A549 (cell line): Measurements from ENCODE around the gene KDM8. TPM values are rescaled to one million over a fixed set of nuclear protein-coding genes. Genes with fewer than 3 reads are reported as not detected.
"Not testable (repeated sequence)": the region's sequence is repeated elsewhere in the genome, so short reads cannot be mapped to it uniquely, and the experiment has no call there.

ENCODE experiments used
- ATAC-seq, 2 experiments: fragments of 200-7000 bp in 1 of 2; fragments of >200 bp in 1 of 2; cut with Nextera tagmentation in 1 of 2; cut with Tn5 transposase in 1 of 2; 3 replicates each; pipeline versions ENCODE4 v1.8.0 to v1.9.1; 2018 to 2020; ENCODE audit warnings: mild to moderate bottlenecking in 1 of 2, moderate library complexity in 1 of 2
- CTCF ChIA-PET: fragments of 300-600 bp; sonication (Branson Sonifier 250); formaldehyde crosslinking; extraction: SDS; loops from one replicate; lab custom pipeline; 2021; ENCODE audit warnings: antibody characterized with exemption, inconsistent platforms; lab: Yijun Ruan, JAX
- POLR2A ChIA-PET: fragments of 350-600 bp; formaldehyde crosslinking; extraction: SDS; loops from one replicate; lab custom pipeline; 2021; ENCODE audit warnings: antibody characterized with exemption, inconsistent platforms; lab: Yijun Ruan, JAX
- DNase-seq, 2 experiments: peaks; one replicate each; pipeline versions ENCODE4 v3.0.0 to v3.0.0-alpha.2; 2011 to 2016; ENCODE audit warnings: low read depth in 1 of 2, low spot score in 1 of 2
- FAIRE-seq: peaks from 2 replicates; lab custom pipeline; 2011; peaks lifted over from hg19 to GRCh38; lab: Jason Lieb, UNC
- H3K27ac ChIP-seq, 2 experiments: fragments of >200 bp; sonication (Bioruptor Twin); formaldehyde crosslinking; 3 replicates each; pipeline ENCODE4 v1.5.1; 2016 to 2017
- H3K4me1 ChIP-seq: fragments of >200 bp; sonication (Bioruptor Twin); formaldehyde crosslinking; 3 replicates; pipeline ENCODE4 v1.6.1; 2016
- H3K4me2 ChIP-seq: fragments of >200 bp; sonication (Bioruptor Twin); formaldehyde crosslinking; 3 replicates; pipeline ENCODE4 v1.6.1; 2016
- H3K4me3 ChIP-seq: fragments of >200 bp; sonication (Bioruptor Twin); formaldehyde crosslinking; 3 replicates; pipeline ENCODE4 v1.5.1; 2016
- H3K9me3 ChIP-seq: fragments of >200 bp; sonication (Bioruptor Twin); formaldehyde crosslinking; 3 replicates; pipeline ENCODE4 v1.6.1; 2016
- BHLHE40 ChIP-seq: IDR thresholded peaks from 2 replicates; pipeline ENCODE4 v1.6.1; 2012; ENCODE audit warnings: low read depth, low read length, inconsistent platforms
- CBX2 ChIP-seq: fragments of 200-600 bp; sonication (generic); IDR thresholded peaks from 2 replicates; pipeline ENCODE4 v1.6.1; 2016; ENCODE audit warnings: low read depth, mild to moderate bottlenecking, borderline replicate concordance
- CBX8 ChIP-seq: fragments of 200-600 bp; sonication (generic); IDR thresholded peaks from 2 replicates; pipeline ENCODE4 v1.6.1; 2016
- CEBPB ChIP-seq, 2 experiments: fragments of >200 bp in 1 of 2; sonication (Bioruptor Twin) in 1 of 2; formaldehyde crosslinking in 1 of 2; IDR thresholded peaks; 2 replicates each; pipeline ENCODE4 v1.6.1; 2012 to 2016
- FOSB ChIP-seq: fragments of 250-450 bp; sonication (Bioruptor Pico); IDR thresholded peaks from 2 replicates; pipeline ENCODE4 v1.5.0; 2020; ENCODE audit warnings: mild to moderate bottlenecking, moderate library complexity
- FOSL2 ChIP-seq, 2 experiments: fragments of 450-650 bp in 1 of 2; fragments of >200 bp in 1 of 2; sonication (Bioruptor Twin) in 1 of 2; formaldehyde crosslinking; IDR thresholded peaks; 2 replicates each; pipeline versions ENCODE4 v1.5.0 to v1.6.1; 2016 to 2020; ENCODE audit warnings: mild to moderate bottlenecking in 1 of 2, moderate library complexity in 1 of 2
- FOXS1 ChIP-seq: fragments of 250-450 bp; sonication (Bioruptor Pico); IDR thresholded peaks from 2 replicates; pipeline ENCODE4 v1.5.0; 2020; ENCODE audit warnings: mild to moderate bottlenecking, moderate library complexity
- HEYL ChIP-seq: fragments of 250-450 bp; sonication (Bioruptor Pico); IDR thresholded peaks from 2 replicates; pipeline ENCODE4 v1.8.0; 2021; ENCODE audit warnings: mild to moderate bottlenecking, moderate library complexity
- KDM5A ChIP-seq: fragments of 200-600 bp; sonication (generic); IDR thresholded peaks from 2 replicates; pipeline ENCODE4 v1.6.1; 2016; ENCODE audit warnings: antibody characterized with exemption, mild to moderate bottlenecking
- MAFK ChIP-seq: fragments of 450-650 bp; IDR thresholded peaks from 2 replicates; pipeline ENCODE4 v1.6.1; 2014; ENCODE audit not compliant: partially characterized antibody
- MAX ChIP-seq: IDR thresholded peaks from 2 replicates; pipeline ENCODE4 v1.6.1; 2012
- NFE2L2 ChIP-seq: fragments of 150-350 bp; conservative IDR thresholded peaks from 2 replicates; pipeline ENCODE4 v1.6.1; 2014; ENCODE audit warnings: low read length
- NPAS2 ChIP-seq: fragments of 250-450 bp; sonication (Bioruptor Pico); IDR thresholded peaks from 2 replicates; pipeline ENCODE4 v1.8.0; 2022; ENCODE audit warnings: mild to moderate bottlenecking, moderate library complexity, borderline replicate concordance
- PHF8 ChIP-seq: fragments of 200-600 bp; sonication (generic); IDR thresholded peaks from 2 replicates; pipeline ENCODE4 v1.6.1; 2016; ENCODE audit warnings: low read depth, mild to moderate bottlenecking, antibody characterized with exemption, moderate library complexity, borderline replicate concordance
- RARB ChIP-seq: fragments of 250-450 bp; sonication (Bioruptor Pico); IDR thresholded peaks from 2 replicates; pipeline ENCODE4 v1.8.0; 2021; ENCODE audit warnings: mild to moderate bottlenecking, moderate library complexity
- USF2 ChIP-seq: fragments of 450-650 bp; IDR thresholded peaks from 2 replicates; pipeline ENCODE4 v1.6.1; 2014; ENCODE audit warnings: antibody characterized with exemption
- ZC3H11A ChIP-seq: fragments of 450-650 bp; IDR thresholded peaks from 2 replicates; pipeline ENCODE4 v1.6.1; 2014; ENCODE audit warnings: antibody characterized with exemption, mild to moderate bottlenecking
- ZSCAN20 ChIP-seq: fragments of 250-450 bp; sonication (Bioruptor Pico); IDR thresholded peaks from 2 replicates; pipeline ENCODE4 v1.8.0; 2022; ENCODE audit warnings: mild to moderate bottlenecking, moderate library complexity
- WGBS: methylation state at CpG from one replicate; pipeline ENCODE4 v1.1.6; 2017; ENCODE audit errors: missing lambda C conversion rate; 5-methylcytosine and 5-hydroxymethylcytosine counted together
- polyA plus RNA-seq, 4 experiments: library from polyadenylated mRNA; depleted of rRNA in 3 of 4; stranded (reverse); fragments of >200 nt; fragmentation: RNase III in 1 of 4; extraction: RNeasy Plus Mini Kit Qiagen cat#74134 plus additional on column Dnase treatment in 1 of 4; gene quantifications; 2 replicates in 3 of 4; 3 replicates in 1 of 4; pipeline ENCODE4 v1.2.3, GENCODE V29; 2011 to 2017
- TF ChIP-seq, protein P1 (sequence below): fragments of 200-600 bp; sonication (generic); IDR thresholded peaks from 2 replicates; pipeline ENCODE4 v1.6.1; 2016; ENCODE audit warnings: antibody characterized with exemption, mild to moderate bottlenecking, moderate library complexity
- TF ChIP-seq, protein P2 (sequence below): fragments of >200 bp; sonication (Bioruptor Twin); formaldehyde crosslinking; IDR thresholded peaks from 2 replicates; pipeline ENCODE4 v1.6.1; 2016

Gene KDM8
- polyA plus RNA-seq, 2 of the 4 experiments (the other 2 are of a cell fraction) = 1.6 to 2.3 TPM

DNA sequence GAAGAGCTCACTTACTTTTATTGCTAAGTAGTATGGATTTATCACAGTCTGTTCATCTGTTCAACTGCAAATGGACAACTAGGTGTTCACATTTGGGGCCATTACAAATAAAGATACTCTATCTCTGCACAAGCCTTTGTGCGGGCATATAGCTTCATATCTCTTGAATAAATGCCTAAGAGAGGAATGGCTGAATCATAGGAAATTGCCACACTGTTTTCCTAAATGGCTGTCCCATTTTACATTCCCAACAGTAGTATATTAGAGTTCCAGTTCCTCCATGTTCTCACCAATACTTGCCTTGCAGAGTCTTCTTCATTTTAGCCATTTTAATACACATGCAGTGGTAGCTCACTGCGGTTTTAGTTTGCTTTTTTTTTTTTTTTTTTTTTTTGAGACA lies 44.7 kb downstream of the KDM8 start:
- peaks cover 40% of the 10 kb centered on the region for H3K4me1 ChIP-seq
- no peak overlapping the region for H3K4me3 ChIP-seq
- ChIA-PET CTCF (interaction anchor here (2.1 to 6.2 kb wide), 2 partner anchors 13 to 120 kb away, joined by 7 to 45 read pairs; no protein-coding TSS in a partner anchor), POLR2A (no interaction called here)
- H3K9me3 ChIP-seq = no peaks in the 10 kb centered on the region
- no peak for FAIRE-seq
- no peak for ATAC-seq
- no peak overlapping the region for H3K27ac ChIP-seq
- DNase-seq = no peak
- WGBS = 94% methylated on average over 2 of the region's 2 CpGs
- H3K4me2 ChIP-seq = no peak overlapping the region
- TF ChIP-seq CBX8 (no peak), MAX (no peak), NFE2L2 (no peak), USF2 (no peak), NPAS2 (CRISPR knock-in tag) (no peak), PHF8 (no peak), ZC3H11A (no peak), CEBPB (IDR thresholded peaks at IDR 0.05) (no peak), CBX2 (no peak), ZSCAN20 (CRISPR knock-in tag) (no peak), MAFK (no peak), FOXS1 (CRISPR knock-in tag) (no peak), FOSB (no peak), BHLHE40 (no peak), FOSL2 (IDR thresholded peaks at IDR 0.05) (no peak), FOSL2 (CRISPR knock-in tag; IDR thresholded peaks at IDR 0.05) (no peak)
- TF ChIP-seq, protein P1, sequence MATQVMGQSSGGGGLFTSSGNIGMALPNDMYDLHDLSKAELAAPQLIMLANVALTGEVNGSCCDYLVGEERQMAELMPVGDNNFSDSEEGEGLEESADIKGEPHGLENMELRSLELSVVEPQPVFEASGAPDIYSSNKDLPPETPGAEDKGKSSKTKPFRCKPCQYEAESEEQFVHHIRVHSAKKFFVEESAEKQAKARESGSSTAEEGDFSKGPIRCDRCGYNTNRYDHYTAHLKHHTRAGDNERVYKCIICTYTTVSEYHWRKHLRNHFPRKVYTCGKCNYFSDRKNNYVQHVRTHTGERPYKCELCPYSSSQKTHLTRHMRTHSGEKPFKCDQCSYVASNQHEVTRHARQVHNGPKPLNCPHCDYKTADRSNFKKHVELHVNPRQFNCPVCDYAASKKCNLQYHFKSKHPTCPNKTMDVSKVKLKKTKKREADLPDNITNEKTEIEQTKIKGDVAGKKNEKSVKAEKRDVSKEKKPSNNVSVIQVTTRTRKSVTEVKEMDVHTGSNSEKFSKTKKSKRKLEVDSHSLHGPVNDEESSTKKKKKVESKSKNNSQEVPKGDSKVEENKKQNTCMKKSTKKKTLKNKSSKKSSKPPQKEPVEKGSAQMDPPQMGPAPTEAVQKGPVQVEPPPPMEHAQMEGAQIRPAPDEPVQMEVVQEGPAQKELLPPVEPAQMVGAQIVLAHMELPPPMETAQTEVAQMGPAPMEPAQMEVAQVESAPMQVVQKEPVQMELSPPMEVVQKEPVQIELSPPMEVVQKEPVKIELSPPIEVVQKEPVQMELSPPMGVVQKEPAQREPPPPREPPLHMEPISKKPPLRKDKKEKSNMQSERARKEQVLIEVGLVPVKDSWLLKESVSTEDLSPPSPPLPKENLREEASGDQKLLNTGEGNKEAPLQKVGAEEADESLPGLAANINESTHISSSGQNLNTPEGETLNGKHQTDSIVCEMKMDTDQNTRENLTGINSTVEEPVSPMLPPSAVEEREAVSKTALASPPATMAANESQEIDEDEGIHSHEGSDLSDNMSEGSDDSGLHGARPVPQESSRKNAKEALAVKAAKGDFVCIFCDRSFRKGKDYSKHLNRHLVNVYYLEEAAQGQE = no peak
- TF ChIP-seq, protein P2, sequence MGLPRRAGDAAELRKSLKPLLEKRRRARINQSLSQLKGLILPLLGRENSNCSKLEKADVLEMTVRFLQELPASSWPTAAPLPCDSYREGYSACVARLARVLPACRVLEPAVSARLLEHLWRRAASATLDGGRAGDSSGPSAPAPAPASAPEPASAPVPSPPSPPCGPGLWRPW = no peak

GRCh38 chr16:27248886-27249285 lies 45.6 kb downstream of the KDM8 start:
- WGBS = 95% methylated on average over 4 of the region's 4 CpGs
- POLR2A ChIA-PET, H3K27ac ChIP-seq, H3K4me2 ChIP-seq, FAIRE-seq, ATAC-seq, H3K9me3 ChIP-seq, DNase-seq, H3K4me3 ChIP-seq: not testable (repeated sequence)
- CTCF ChIA-PET = interaction anchor here (2.1 to 6.2 kb wide), 3 partner anchors 13 to 119 kb away, joined by 7 to 45 read pairs (median 20); no protein-coding TSS in a partner anchor
- H3K4me1 ChIP-seq = peaks cover 40% of the 10 kb centered on the region

DNA sequence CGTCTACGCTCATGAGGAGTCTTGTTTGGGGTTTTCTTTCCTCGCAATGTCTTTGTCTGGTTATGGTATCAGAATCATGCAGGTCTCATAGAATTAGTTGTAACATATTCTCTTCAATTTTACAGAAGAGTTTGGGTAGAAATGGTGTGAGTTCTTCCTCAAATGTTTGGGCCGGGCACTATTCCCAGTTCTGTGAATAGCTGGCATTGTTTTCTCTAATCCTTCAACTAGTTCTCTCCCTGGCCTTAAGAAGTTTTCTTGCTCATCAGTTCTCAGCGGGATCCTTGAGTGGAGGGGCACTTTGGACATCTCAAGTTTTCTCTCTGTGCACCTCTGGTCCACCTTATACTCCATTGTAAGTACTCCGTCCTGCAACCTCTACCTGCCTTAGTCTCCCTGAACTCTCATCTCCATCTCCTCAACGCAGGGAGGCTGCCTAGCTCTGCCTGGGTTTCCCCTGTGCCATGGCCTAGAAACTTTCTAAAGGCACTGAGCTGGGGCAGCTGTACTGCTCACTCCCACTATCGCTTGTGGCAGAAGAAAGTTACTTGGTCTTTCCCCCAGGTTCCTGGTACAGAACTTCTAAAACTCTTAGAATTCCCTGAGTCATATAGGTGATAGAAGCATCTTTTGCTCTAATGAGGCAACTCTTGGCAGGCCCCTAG lies 48.3 kb downstream of the KDM8 start:
- Histone ChIP-seq H3K27ac (no peak overlapping the region), H3K4me1 (peaks cover 22% of the 10 kb centered on the region), H3K4me2 (no peak overlapping the region), H3K4me3 (no peak overlapping the region), H3K9me3 (no peaks in the 10 kb centered on the region)
- ChIA-PET POLR2A (no interaction called here), CTCF (interaction anchor here (1.0 to 3.0 kb wide), 3 partner anchors 16 to 117 kb away, joined by 3 to 20 read pairs (median 3); no protein-coding TSS in a partner anchor)
- DNase-seq (no peak), ATAC-seq (no peak), FAIRE-seq (no peak)
- WGBS = 93% methylated on average over 8 of the region's 8 CpGs
- TF ChIP-seq FOXS1 (CRISPR knock-in tag) (no peak), KDM5A (no peak), BHLHE40 (no peak), RARB (CRISPR knock-in tag) (no peak), ZSCAN20 (CRISPR knock-in tag) (no peak), HEYL (no peak)
- TF ChIP-seq, protein P2 = no peak
